D721Med (cell line): ENCODE data around the gene FKBP1A.

ENCODE experiments used
- DNase-seq: peaks from one replicate; pipeline ENCODE4 v3.0.0; 2011; ENCODE audit warnings: low spot score; ENCODE audit not compliant: insufficient read length
- FAIRE-seq: peaks from 2 replicates; lab custom pipeline; 2011; peaks lifted over from hg19 to GRCh38; lab: Jason Lieb, UNC
- CTCF ChIP-seq: IDR thresholded peaks from 2 replicates; pipeline ENCODE4 v1.5.1; 2012; ENCODE audit warnings: mild to moderate bottlenecking, control low read depth; ENCODE audit not compliant: insufficient read depth; ENCODE audit errors: missing control alignments

Gene FKBP1A

GRCh38 chr20:1392443-1392692 is 486 bp downstream of the FKBP1A start:
- DNase-seq: no peak
- no peak for TF ChIP-seq CTCF
- no peak for FAIRE-seq

DNA sequence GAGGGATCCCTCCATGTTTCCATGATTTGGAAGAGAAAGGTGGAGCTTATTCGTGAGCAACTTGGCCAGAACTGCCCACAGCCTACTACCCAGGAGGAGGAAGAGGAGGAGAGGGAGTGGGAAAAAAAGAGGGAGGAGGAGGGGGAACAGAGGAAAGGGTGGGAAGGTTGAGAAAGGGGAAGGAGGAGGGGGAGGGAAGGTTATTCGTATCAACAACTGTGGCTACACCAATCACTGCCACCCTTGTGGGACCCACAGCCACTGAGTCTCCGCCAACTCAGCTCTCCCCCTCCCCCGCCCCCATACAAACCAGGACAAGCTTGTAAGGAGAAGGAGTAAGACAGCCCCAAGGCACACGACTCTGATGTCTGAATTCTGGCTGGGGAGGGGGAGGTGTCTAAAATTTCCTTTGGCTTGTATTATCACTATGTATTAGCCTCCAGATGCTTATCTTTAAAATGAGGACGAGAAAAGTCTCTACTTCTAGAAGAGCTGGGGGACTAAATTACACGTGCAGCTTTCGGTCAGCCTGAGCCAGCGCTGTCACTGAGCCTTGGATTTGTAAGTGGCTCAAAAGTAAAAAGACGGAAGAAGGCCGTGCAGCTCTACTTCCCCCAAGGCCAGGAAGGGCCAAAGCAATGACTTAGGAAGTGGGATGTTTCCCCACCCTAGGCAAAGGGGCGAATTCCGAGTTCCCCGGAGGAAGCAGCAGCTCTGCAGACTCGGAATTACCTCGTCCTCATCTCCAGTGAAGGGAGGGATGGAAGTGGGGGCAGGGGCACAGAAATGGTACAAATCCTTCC is 1.0 kb downstream of the FKBP1A start:
- no peak for TF ChIP-seq CTCF
- DNase-seq (no peak), FAIRE-seq (no peak)

DNA sequence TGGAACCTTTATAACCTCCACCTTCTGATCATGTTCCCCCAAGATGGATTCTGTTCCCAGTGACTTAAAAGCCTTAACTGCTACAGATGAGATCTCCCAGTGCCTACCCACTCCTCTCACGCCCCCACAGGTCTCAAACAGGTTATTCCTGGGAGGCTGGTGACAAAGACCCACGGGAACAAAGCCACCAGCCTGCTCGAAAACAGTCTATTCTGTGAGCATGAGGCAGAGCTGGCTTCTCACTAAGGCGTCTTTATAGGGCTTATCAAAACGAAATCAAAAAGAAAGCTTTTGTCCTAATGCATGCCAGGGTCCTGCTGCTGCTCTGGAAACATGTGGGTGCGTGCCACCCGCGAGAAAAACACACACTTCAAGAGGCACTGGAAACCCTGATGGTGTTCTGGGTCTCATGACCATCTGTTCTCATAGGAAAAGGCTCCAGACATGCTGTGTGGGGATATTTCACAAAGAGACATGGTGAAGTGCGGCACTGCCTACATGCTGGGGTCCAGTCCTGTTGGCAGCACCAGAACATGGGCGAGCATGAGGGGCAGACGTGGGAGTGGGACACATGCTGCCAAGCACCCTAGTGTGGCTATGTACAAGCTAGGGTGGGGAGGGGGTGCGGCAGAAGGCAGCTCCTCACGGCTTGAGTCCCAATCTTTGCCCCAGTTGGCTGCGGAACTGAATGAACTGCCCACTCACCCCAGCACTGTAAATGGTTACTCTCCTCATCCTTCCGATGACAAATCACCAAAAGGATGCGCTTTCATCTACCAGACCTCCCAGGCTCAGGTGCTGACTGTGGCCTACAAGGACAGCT is 2.1 kb downstream of the FKBP1A start:
- DNase-seq (no peak), FAIRE-seq (no peak)
- TF ChIP-seq CTCF: no peak

DNA sequence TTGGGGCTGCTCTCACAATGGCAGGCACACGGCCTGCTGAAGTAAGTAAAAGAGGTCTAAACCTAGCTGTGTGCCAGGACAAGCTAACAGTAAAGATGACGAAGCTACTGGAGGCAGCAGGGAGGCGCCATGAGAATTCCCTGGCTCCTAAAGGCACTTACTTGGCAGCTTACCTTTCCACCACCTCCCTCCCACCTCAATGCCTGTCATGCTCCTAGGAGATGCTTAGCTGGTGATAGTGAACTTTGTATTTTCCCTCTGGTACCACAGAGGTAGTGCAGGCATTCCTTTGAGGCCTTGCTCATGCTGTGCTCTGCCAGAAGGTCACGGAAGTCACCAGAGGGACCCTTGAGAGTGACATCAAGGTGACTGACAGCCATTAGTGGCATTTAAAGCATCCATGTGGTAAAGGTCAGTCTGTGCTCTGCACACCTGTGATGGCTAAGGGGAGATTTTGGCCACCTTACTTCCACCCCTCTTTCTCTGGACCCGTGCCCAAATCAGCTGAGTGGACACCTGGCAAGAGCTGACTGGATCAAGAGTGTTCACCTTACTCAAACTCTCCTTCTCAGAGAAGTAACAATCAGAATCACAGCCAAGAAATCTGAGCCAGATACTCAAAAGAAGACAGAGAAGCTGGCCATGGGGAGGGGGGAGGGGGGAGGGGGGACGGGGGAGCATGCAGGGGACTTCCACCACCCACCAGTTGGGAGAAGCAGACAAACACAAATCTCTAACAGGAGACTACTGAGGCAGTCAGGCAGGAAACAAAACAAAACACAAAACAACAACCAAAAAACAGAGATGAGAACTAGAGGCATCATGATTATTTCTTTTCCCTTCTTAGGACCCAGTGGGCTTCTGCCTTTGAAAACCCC is 2.9 kb downstream of the FKBP1A start:
- DNase-seq (no peak), FAIRE-seq (no peak)
- TF ChIP-seq CTCF: no peak

- DNase-seq (no peak), FAIRE-seq (no peak)
- TF ChIP-seq CTCF: no peak
These were observed 3.9 kb downstream of the FKBP1A start for GRCh38 chr20:1388741-1389483.

GRCh38 chr20:1388253-1388652 is 4.6 kb downstream of the FKBP1A start:
- DNase-seq: no peak
- TF ChIP-seq CTCF: no peak
- FAIRE-seq: no peak
